Ectodermal cell (in vitro differentiated cells): ENCODE measurements around the gene ADGRD2.

ENCODE experiments used
- H3K27ac ChIP-seq: 2 replicates; pipeline ENCODE4 v1.7.0; 2013; ENCODE audit warnings: mild to moderate bottlenecking, low read depth, low read length; ENCODE audit not compliant: insufficient read depth, poor library complexity, severe bottlenecking
- H3K27me3 ChIP-seq: 2 replicates; pipeline ENCODE4 v1.7.0; 2013; ENCODE audit warnings: mild to moderate bottlenecking, low read length; ENCODE audit not compliant: insufficient read depth, control insufficient read depth, poor library complexity, severe bottlenecking
- H3K36me3 ChIP-seq: one replicate; pipeline ENCODE4 v1.7.0; 2013; ENCODE audit warnings: low read length; ENCODE audit not compliant: control insufficient read depth, insufficient read depth
- H3K4me1 ChIP-seq: one replicate; pipeline ENCODE4 v1.7.0; 2013; ENCODE audit warnings: low read length; ENCODE audit not compliant: control insufficient read depth, insufficient read depth
- H3K4me3 ChIP-seq: 2 replicates; pipeline ENCODE4 v1.7.0; 2013; ENCODE audit warnings: low read depth, low read length, control low read depth; ENCODE audit not compliant: insufficient read depth
- H3K9me3 ChIP-seq: 2 replicates; pipeline ENCODE4 v1.7.0; 2013; ENCODE audit warnings: mild to moderate bottlenecking, low read length, moderate library complexity; ENCODE audit not compliant: control insufficient read depth
- WGBS, 2 experiments: methylation state at CpG; one replicate each; pipeline ENCODE4 v1.1.7; 2013; ENCODE audit warnings: missing lambda C conversion rate in 2 of 2; 5-methylcytosine and 5-hydroxymethylcytosine counted together

The ADGRD2 gene

DNA sequence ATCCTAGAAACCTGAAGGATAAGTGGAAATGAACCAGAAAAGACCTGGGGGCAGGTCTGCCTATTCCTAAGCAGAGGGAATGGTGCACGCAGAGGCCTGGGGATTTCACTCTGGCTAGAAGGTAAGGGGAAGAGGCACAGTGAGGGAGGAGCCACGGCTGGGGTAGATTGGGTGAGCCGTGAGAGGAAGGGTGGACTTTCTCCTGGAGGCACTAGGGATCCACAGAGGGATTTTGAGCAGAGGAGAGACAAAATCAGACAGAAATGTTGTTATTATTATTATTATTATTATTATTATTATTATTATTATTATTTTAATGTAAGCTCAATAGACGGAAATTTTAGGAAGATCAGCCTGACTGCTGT lies 3.0 kb upstream of the ADGRD2 start:
- Histone ChIP-seq H3K36me3 (no peaks in the 10 kb centered on the region), H3K4me3 (no peak overlapping the region), H3K27me3 (peaks cover 20% of the 10 kb centered on the region), H3K4me1 (peaks cover 9% of the 10 kb centered on the region), H3K27ac (no peak overlapping the region), H3K9me3 (no peaks in the 10 kb centered on the region)
- 83 to 84% methylated on average over 4 of the region's 4 CpGs for WGBS, 2 experiments

DNA sequence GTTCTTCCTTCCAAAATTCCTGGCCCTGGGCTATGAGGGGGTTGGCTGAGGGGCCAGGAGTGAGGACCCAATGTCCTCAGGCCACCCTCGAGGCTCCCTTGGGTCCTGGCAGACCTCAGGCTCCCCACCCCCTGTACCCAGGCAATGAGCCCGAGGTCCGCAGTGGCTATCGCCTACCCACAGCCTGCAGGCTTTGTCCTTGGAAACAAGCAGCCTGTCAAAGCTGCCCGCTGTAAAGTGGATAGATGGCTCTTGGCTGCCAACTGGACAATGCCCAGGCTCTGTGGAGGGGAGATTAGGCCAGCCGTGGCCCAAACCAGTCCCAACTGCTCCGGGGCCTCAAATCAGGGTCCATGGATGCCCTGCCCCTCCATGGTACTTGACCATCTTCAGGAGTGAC lies 2.2 kb upstream of the ADGRD2 start:
- Histone ChIP-seq H3K27ac (no peak overlapping the region), H3K4me1 (peaks cover 9% of the 10 kb centered on the region), H3K36me3 (no peaks in the 10 kb centered on the region), H3K4me3 (no peak overlapping the region), H3K9me3 (no peaks in the 10 kb centered on the region), H3K27me3 (peaks cover 28% of the 10 kb centered on the region)
- 91 to 94% methylated on average over 7 of the region's 7 CpGs for WGBS, 2 experiments

DNA sequence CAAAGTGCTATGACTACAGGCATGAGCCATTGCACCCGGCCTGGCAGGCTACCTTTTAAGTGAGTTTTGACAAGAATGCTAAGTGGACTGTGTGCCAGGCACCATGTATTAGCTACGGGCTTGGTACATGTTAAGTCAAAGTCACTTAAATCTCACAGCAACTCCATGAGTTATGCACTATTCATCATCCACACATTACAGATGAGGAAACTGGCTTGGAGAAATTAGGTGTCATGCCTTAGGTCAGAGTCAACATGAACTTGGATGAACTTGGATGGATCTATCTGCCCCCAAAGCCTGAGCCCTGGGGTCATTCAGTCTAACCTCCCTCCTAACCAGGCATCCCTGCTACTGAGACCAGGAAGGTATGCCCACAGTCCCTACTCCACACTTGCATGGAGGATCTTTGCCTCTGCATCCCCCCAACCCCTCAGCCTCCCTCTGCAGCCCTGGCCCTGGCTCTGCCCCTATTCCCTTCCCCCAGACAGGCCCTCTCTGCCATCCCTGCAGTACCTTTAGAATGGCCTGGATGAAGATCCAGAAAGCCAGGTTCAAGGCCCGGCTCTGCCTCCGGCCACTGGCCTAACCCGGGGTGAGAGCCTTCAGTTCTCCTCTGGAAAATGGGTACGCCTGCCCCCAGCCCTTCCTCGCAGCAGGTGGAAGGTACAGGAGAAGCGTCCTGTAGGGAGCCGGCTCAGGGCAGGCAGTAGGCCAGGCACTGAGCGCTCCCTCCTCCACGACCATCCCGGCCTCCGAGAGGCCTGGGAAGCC lies 685 bp upstream of the ADGRD2 start:
- H3K4me1 ChIP-seq, result peaks cover 9% of the 10 kb centered on the region
- H3K36me3 ChIP-seq, result no peaks in the 10 kb centered on the region
- no peak overlapping the region for H3K4me3 ChIP-seq
- no peaks in the 10 kb centered on the region for H3K9me3 ChIP-seq
- WGBS, 2 experiments, result 82 to 85% methylated on average over 13 of the region's 13 CpGs
- H3K27ac ChIP-seq, result no peak overlapping the region
- H3K27me3 ChIP-seq, result peaks cover 39% of the 10 kb centered on the region

DNA sequence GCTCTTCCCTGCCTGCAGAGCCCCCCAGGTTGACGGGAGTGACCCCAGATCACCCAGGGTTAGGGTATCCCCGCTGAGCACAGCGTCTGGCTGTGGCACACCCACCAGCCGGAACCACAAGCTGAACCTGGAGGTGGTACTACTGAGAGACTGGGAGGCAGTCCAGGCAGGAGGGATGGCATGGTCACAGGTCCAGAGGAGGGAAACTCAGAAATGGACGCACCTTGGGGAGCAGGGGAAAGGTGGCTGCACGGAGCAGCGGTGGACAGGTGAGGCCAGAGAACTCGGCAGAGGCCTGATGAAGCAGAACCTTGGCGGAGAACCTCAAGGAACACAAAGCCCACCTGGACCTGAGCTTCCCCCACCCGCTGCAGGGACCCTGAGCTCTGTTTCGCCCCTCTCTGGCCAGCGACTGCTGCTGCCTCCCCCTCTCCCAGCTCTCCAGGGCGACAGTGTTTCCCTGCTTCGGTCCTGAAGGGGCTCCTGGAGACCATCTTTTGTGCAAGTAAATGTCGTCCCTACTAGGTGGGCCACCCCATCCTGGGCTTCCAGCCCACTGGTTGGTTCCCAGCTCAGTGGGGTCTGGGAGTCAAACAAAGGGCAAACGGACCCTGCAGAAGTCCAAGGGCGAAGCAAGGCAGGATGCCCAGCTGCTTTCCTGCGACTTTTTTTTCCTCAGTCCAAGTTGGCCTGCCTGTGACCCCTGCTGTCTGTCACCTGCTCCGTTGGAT lies 845 bp downstream of the ADGRD2 start:
- WGBS, 2 experiments, result 62 to 66% methylated on average over 19 of the region's 19 CpGs
- H3K27me3 ChIP-seq, result peaks cover 39% of the 10 kb centered on the region
- H3K4me1 ChIP-seq, result peaks cover 9% of the 10 kb centered on the region
- peak overlapping the region; percentile 27 for H3K4me3 ChIP-seq
- no peaks in the 10 kb centered on the region for H3K9me3 ChIP-seq
- H3K36me3 ChIP-seq, result no peaks in the 10 kb centered on the region
- H3K27ac ChIP-seq, result no peak overlapping the region

DNA sequence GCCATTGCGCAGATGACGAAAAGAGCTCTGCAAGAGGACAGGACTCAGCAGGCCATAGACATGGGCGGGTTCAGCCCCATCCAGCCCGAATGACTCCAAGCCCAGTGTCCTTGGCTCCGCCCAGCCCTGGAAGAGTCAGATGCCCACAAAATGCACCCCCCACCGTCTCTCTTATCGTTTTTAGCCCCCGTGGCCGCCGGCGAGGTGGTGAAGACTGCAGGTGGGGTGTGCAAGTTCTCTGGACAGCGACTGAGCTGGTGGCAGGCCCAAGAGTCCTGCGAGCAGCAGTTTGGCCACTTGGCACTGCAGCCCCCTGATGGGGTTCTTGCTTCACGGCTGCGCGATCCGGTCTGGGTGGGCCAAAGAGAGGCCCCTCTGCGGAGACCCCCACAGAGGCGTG lies 2.1 kb downstream of the ADGRD2 start:
- Histone ChIP-seq H3K27me3 (peaks cover 39% of the 10 kb centered on the region), H3K27ac (no peak overlapping the region), H3K4me1 (peaks cover 9% of the 10 kb centered on the region), H3K36me3 (no peaks in the 10 kb centered on the region), H3K9me3 (no peaks in the 10 kb centered on the region), H3K4me3 (no peak overlapping the region)
- 90 to 91% methylated on average over 19 of the region's 19 CpGs for WGBS, 2 experiments

DNA sequence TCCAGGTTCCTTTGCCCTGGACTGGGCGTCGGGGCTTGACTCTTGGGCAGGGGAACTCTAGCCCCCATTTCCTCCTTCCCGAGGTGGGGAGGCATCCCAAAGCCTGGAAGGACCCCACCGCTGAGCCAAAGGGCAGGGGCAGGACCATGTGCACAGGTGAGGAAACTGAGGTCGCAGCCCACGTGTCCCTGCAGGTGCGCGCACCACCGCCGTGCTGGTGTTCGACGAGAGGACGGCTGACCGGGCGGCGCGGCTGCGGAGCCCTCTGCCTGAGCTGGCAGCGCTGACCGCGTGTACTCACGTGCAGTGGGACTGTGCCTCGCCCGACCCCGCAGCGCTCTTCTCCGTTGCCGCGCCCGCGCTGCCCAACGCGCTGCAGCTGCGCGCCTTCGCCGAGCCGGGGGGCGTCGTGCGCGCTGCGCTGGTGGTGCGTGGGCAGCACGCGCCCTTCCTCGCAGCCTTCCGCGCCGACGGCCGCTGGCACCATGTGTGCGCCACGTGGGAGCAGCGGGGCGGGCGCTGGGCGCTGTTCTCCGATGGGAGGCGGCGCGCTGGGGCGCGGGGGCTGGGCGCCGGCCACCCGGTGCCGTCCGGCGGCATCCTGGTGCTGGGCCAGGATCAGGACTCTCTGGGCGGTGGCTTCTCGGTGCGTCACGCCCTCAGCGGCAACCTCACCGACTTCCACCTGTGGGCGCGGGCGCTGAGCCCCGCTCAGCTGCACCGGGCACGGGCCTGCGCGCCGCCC lies 2.8 kb downstream of the ADGRD2 start:
- Histone ChIP-seq H3K27ac (no peak overlapping the region), H3K9me3 (no peaks in the 10 kb centered on the region), H3K4me1 (peaks cover 9% of the 10 kb centered on the region), H3K4me3 (peak overlapping the region; percentile 30), H3K36me3 (no peaks in the 10 kb centered on the region), H3K27me3 (peaks cover 39% of the 10 kb centered on the region)
- 61 to 62% methylated on average over 85 of the region's 85 CpGs for WGBS, 2 experiments

DNA sequence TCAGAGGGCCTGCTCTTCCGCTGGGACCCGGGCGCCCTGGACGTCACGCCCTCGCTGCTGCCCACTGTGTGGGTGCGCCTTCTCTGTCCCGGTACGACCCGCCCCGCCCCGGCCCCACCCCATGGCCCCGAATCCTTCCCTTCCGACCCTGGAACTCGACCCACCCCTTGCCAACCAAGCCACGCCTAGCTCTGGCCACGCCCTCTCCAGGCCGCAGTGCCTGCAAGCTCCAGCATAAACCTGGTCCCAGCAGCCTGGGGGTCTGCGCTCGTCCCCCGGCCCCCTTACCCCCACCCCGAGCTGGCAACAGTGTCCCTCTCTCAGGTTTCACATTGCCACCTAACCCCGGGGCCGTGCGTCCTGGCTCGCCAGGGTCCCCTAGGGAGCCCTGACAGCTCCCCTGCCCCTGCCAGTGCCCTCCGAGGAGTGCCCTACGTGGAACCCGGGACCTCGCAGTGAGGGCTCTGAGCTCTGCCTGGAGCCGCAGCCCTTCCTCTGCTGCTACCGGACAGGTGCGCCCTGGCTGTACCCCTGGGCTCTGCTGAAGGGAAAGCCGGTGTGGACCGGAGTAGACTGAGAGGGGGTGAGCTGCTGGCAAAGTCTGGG lies 3.4 kb downstream of the ADGRD2 start:
- Histone ChIP-seq H3K9me3 (no peaks in the 10 kb centered on the region), H3K4me1 (peaks cover 9% of the 10 kb centered on the region), H3K27ac (no peak overlapping the region), H3K27me3 (peaks cover 39% of the 10 kb centered on the region), H3K36me3 (no peaks in the 10 kb centered on the region), H3K4me3 (peak overlapping the region; percentile 30)
- 34 to 35% methylated on average over 33 to 35 of the region's 35 CpGs for WGBS, 2 experiments

DNA sequence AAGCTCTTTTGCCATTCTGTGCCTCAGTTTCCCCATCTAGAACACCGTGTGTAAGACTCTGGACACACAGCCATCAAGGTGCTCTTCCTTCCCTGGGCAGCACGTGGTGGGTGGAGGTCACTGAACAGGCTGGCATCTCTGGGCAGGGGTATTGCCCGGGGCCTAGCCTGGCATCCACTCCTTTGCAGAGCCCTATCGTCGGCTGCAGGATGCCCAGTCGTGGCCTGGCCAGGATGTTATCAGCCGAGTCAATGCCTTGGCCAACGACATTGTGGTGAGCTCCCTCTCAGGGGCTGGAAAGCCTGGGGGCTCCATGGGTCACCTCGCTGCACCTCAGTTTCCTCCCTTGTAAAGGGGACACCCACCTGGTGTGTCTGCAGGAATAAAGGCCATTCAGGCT lies 4.0 kb downstream of the ADGRD2 start:
- Histone ChIP-seq H3K4me3 (no peak overlapping the region), H3K27me3 (peaks cover 39% of the 10 kb centered on the region), H3K9me3 (no peaks in the 10 kb centered on the region), H3K27ac (no peak overlapping the region), H3K4me1 (peaks cover 9% of the 10 kb centered on the region), H3K36me3 (no peaks in the 10 kb centered on the region)
- 92 to 94% methylated on average over 9 of the region's 9 CpGs for WGBS, 2 experiments

DNA sequence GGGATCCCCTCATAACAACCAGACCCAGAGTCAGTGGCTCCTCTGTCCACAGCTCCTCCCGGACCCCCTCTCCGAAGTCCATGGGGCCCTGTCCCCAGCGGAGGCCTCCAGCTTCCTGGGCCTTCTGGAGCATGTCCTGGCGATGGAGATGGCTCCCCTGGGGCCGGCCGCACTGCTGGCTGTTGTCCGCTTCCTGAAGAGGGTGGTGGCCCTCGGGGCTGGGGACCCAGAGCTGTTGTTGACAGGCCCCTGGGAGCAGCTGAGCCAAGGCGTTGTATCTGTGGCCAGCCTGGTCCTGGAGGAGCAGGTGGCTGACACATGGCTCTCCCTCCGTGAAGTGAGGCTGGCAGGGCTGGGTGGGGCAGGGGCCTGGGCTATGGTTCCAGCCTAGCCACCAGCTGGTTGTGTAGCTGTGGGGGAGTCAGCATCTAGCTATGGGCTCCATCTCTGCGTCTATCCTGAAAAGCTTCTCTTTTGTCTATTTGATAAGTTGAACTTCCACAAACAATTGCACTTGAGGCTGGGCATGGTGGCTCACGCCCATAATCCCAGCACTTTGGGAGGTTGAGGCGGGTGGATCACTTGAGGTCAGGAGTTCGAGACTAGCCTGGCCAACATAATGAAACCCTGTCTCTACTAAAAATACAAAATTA lies 4.7 kb downstream of the ADGRD2 start:
- Histone ChIP-seq H3K27ac (no peak overlapping the region), H3K9me3 (no peaks in the 10 kb centered on the region), H3K4me3 (no peak overlapping the region), H3K27me3 (peaks cover 39% of the 10 kb centered on the region), H3K4me1 (peaks cover 9% of the 10 kb centered on the region), H3K36me3 (no peaks in the 10 kb centered on the region)
- WGBS, 2 experiments, result 91 to 94% methylated on average over 14 of the region's 14 CpGs
